ENCODE data around the gene MRPL27.

MRPL27 gene

GRCh38 chr17:50326831-50327364 lies 46.1 kb downstream of the MRPL27 start:
- Histone ChIP-seq H3K4me3 (ENCODE audit: severe bottlenecking) (no peak overlapping the region), H3K27ac (ENCODE audit: poor library complexity, severe bottlenecking) (no peak overlapping the region), H3K9me3 (ENCODE audit: severe bottlenecking) (no peaks in the 10 kb centered on the region), H3K4me1 (ENCODE audit: insufficient read depth, poor library complexity, severe bottlenecking) (no peaks in the 10 kb centered on the region), H3K27me3 (ENCODE audit: insufficient read depth, poor library complexity, severe bottlenecking) (no peaks in the 10 kb centered on the region), H3K36me3 (ENCODE audit: low read depth) (no peaks in the 10 kb centered on the region)
- DNase-seq (ENCODE audit: low spot score) (no peak), ATAC-seq (ENCODE audit: low read depth) (no peak)
- TF ChIP-seq CTCF (IDR thresholded peaks at IDR 0.05; ENCODE audit: poor library complexity, severe bottlenecking): no peak

- ATAC-seq (ENCODE audit: low read depth) (no peak), DNase-seq (ENCODE audit: low spot score) (no peak)
- Histone ChIP-seq H3K4me3 (ENCODE audit: severe bottlenecking) (no peak overlapping the region), H3K9me3 (ENCODE audit: severe bottlenecking) (no peaks in the 10 kb centered on the region), H3K27ac (ENCODE audit: poor library complexity, severe bottlenecking) (no peak overlapping the region), H3K4me1 (ENCODE audit: insufficient read depth, poor library complexity, severe bottlenecking) (no peaks in the 10 kb centered on the region), H3K36me3 (ENCODE audit: low read depth) (no peaks in the 10 kb centered on the region), H3K27me3 (ENCODE audit: insufficient read depth, poor library complexity, severe bottlenecking) (no peaks in the 10 kb centered on the region)
- no peak for TF ChIP-seq CTCF (IDR thresholded peaks at IDR 0.05; ENCODE audit: poor library complexity, severe bottlenecking)
Measured at GRCh38 chr17:50325906-50326305, 47.1 kb downstream of the MRPL27 start.

- ATAC-seq (ENCODE audit: low read depth) (no peak), DNase-seq (ENCODE audit: low spot score) (no peak)
- Histone ChIP-seq H3K4me3 (ENCODE audit: severe bottlenecking) (no peak overlapping the region), H3K9me3 (ENCODE audit: severe bottlenecking) (no peaks in the 10 kb centered on the region), H3K4me1 (ENCODE audit: insufficient read depth, poor library complexity, severe bottlenecking) (peaks cover 6% of the 10 kb centered on the region), H3K27ac (ENCODE audit: poor library complexity, severe bottlenecking) (no peak overlapping the region), H3K27me3 (ENCODE audit: insufficient read depth, poor library complexity, severe bottlenecking) (no peaks in the 10 kb centered on the region), H3K36me3 (ENCODE audit: low read depth) (no peaks in the 10 kb centered on the region)
- TF ChIP-seq CTCF (IDR thresholded peaks at IDR 0.05; ENCODE audit: poor library complexity, severe bottlenecking): no peak
Measured at GRCh38 chr17:50323060-50323459, 49.9 kb downstream of the MRPL27 start.

- H3K27ac ChIP-seq (ENCODE audit: poor library complexity, severe bottlenecking): no peak overlapping the region
- H3K36me3 ChIP-seq (ENCODE audit: low read depth): no peaks in the 10 kb centered on the region
- H3K9me3 ChIP-seq (ENCODE audit: severe bottlenecking): no peaks in the 10 kb centered on the region
- DNase-seq (ENCODE audit: low spot score) (no peak), ATAC-seq (ENCODE audit: low read depth) (no peak)
- H3K4me1 ChIP-seq (ENCODE audit: insufficient read depth, poor library complexity, severe bottlenecking): peaks cover 6% of the 10 kb centered on the region
- no peak for TF ChIP-seq CTCF (IDR thresholded peaks at IDR 0.05; ENCODE audit: poor library complexity, severe bottlenecking)
- no peak overlapping the region for H3K4me3 ChIP-seq (ENCODE audit: severe bottlenecking)
- H3K27me3 ChIP-seq (ENCODE audit: insufficient read depth, poor library complexity, severe bottlenecking): no peaks in the 10 kb centered on the region
Measured at GRCh38 chr17:50322271-50322670, 50.7 kb downstream of the MRPL27 start.

GRCh38 chr17:50319306-50320004 lies 53.5 kb downstream of the MRPL27 start:
- DNase-seq (ENCODE audit: low spot score) (no peak), ATAC-seq (ENCODE audit: low read depth) (no peak)
- TF ChIP-seq CTCF (IDR thresholded peaks at IDR 0.05; ENCODE audit: poor library complexity, severe bottlenecking): no peak
- H3K36me3 ChIP-seq (ENCODE audit: low read depth): no peaks in the 10 kb centered on the region
- no peaks in the 10 kb centered on the region for H3K9me3 ChIP-seq (ENCODE audit: severe bottlenecking)
- H3K4me3 ChIP-seq (ENCODE audit: severe bottlenecking): no peak overlapping the region
- no peaks in the 10 kb centered on the region for H3K27me3 ChIP-seq (ENCODE audit: insufficient read depth, poor library complexity, severe bottlenecking)
- H3K4me1 ChIP-seq (ENCODE audit: insufficient read depth, poor library complexity, severe bottlenecking): peaks cover 15% of the 10 kb centered on the region
- no peak overlapping the region for H3K27ac ChIP-seq (ENCODE audit: poor library complexity, severe bottlenecking)

Data from RWPE2 (cell line).